Prostate gland (tissue), 2 donors: ENCODE measurements around the gene TMEM208. TPM values are rescaled to one million over a fixed set of nuclear protein-coding genes. Genes with fewer than 3 reads are reported as not detected.

Experiments
- DNase-seq: peaks from one replicate; pipeline ENCODE4 v3.0.0-alpha.2; 2019; ENCODE audit warnings: low spot score
- H3K27ac ChIP-seq, 2 donors: fragments of 200-600 bp; sonication (generic); 2 replicates each; pipeline ENCODE4 v1.5.1; 2017 to 2019
- H3K27me3 ChIP-seq: fragments of 200-600 bp; sonication (generic); replicated peaks from 2 replicates; pipeline ENCODE4 v1.5.1; 2019; ENCODE audit not compliant: insufficient read depth
- H3K36me3 ChIP-seq, 2 donors: fragments of 200-600 bp; sonication (generic); 1 replicate in 1 of 2; 2 replicates in 1 of 2; pipeline versions ENCODE4 v1.5.1 to v1.8.1; 2017 to 2019
- H3K4me1 ChIP-seq: fragments of 200-600 bp; sonication (generic); replicated peaks from 2 replicates; pipeline ENCODE4 v1.5.1; 2019
- H3K4me3 ChIP-seq, 2 donors: fragments of 200-600 bp; sonication (generic); 2 replicates each; pipeline ENCODE4 v1.5.1; 2017 to 2019
- H3K9me3 ChIP-seq: fragments of 200-600 bp; sonication (generic); 2 replicates; pipeline ENCODE4 v1.5.1; 2017
- CTCF ChIP-seq, 4 experiments: fragments of 200-600 bp in 2 of 4; fragments of 450-650 bp in 2 of 4; sonication (generic) in 2 of 4; IDR thresholded peaks; 1 replicate in 3 of 4; 2 replicates in 1 of 4; pipeline ENCODE4 v1.5.1; 2016 to 2019; ENCODE audit warnings: antibody characterized with exemption in 4 of 4, mild to moderate bottlenecking in 2 of 4, moderate library complexity in 2 of 4
- POLR2A ChIP-seq: fragments of 450-650 bp; IDR thresholded peaks from one replicate; pipeline ENCODE4 v1.6.1; 2016; ENCODE audit warnings: antibody characterized with exemption, mild to moderate bottlenecking
- POLR2AphosphoS5 ChIP-seq: sonication (generic); formaldehyde crosslinking; IDR thresholded peaks from one replicate; pipeline ENCODE4 v1.6.1; 2017; ENCODE audit warnings: antibody characterized with exemption
- WGBS: methylation state at CpG from one replicate; pipeline ENCODE4 v1.1.5; 2018; 5-methylcytosine and 5-hydroxymethylcytosine counted together
- intact Hi-C: fragments of 100-400 bp; cut with DNase I; formaldehyde crosslinking; loops from one replicate; pipeline ENCODE4 v1.14.2; 2022
- total RNA-seq, 2 donors: library from RNA; depleted of rRNA; stranded (reverse); fragments of >200 nt; gene quantifications; one replicate each; pipeline ENCODE4 v1.1.0, GENCODE V29; 2016

The TMEM208 gene
- total RNA-seq: 10 to 100 TPM; 39.1 to 57.1 TPM

DNA sequence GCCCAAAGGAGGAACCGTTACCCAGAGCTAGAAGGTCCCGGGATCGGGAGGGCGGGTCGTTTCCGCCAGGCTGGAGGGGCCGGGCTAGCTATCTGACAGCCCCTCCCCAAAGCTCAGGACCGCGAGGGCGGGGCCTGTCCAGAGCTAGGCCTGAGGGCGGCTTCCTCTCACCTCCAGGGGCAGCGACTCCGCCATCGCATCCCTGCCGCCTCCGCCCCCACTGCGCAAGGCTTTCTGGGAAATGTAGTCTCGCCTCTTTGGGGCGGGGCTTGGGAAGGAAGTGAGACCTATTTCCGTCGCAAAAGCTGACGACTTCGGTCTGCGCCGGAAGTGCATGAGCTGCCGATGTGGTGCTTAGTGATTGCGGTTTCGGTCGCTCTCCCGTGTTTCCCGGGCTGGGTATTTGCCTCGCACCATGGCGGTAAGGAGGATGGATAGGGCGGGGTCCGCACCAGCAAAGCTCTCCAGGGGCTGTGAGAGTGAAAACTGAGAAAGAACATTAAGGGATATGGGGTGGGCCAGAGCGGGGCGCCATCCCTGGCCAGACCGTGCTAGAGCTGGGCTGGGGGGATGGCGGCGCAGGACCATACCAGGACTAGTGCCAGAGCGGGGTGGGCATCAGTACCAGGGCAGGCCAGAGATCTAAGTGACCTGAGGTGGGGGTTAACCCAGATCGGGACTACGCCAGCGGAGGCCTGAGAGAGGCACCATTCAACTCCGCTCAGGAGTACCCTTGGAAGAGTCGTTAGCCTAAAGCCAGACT lies at the start of gene TMEM208:
TSS of gene TMEM208 (plus strand) at position 327 of the 763 bp plus-strand sequence. CDS start at position 416, 89 bp downstream.
- Histone ChIP-seq H3K4me1 (no peaks in the 10 kb centered on the region), H3K36me3 (peaks cover 3 to 23% of the 10 kb centered on the region in 2 donors), H3K9me3 (no peaks in the 10 kb centered on the region), H3K4me3 (peak within 1 kb of the TSS; percentile 82 to 91), H3K27me3 (no peaks in the 10 kb centered on the region), H3K27ac (peak within 1 kb of the TSS; percentile 61 to 73)
- peak; percentile 70 for TF ChIP-seq POLR2A
- TF ChIP-seq CTCF (IDR thresholded peaks at IDR 0.05): peak in 3 of 4 experiments; percentile 14 to 58 (median 52)
- peak; percentile 100 for TF ChIP-seq POLR2AphosphoS5
- intact Hi-C loops: no loop called here
- WGBS: under 1% methylated on average over 46 of the region's 46 CpGs
- DNase-seq: peak; percentile 95

DNA sequence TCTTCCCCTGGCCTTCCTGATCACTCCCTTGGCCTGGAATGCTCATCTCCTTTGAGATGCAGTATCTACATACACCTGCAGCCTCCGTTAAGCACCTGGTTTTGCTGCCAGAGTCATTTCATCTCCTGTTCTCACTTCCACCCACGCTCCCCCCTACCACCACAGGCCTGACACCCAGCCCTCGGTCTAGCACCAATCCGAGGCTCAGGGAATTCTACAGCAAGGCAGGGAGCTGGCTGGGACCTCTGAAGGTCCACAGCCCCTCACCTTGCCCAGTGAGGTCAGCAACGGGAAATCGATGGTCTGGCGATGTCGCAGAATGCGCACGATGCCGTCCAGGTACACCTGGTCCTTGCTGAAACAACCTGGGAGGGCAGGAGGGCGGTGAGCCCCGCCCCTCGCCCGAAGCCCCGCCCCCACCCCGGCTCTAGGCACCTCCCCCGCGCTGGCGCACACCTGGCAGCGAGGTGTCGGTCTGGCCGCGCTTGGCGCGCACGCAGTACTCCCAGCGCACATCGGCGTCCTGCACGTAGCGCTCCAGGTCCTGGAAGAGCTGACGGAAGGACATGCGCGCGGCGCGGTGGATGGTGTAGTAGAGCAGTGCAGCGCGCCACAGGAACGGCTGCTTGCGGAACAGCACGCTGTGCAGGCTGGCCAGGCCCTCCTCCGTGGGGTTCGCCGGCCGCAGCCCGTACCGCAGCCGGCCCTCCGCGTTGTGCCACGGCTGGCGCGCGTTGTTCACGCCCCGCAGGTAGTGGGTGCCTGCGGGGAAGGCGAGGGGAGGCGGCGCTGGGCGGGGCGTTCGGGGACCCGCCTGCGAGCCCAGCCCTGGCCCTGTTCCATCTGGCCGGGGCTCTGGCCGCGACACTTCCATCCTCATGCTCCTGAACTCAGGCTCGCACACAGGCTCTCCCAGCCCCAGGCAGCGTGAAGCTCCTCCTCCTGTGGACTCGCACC lies 48.9 kb upstream of the TMEM208 start:
- Histone ChIP-seq H3K4me3 (peak overlapping the region; percentile 32 to 41), H3K9me3 (no peaks in the 10 kb centered on the region), H3K27me3 (no peaks in the 10 kb centered on the region), H3K27ac (peak overlapping the region; percentile 77 to 85), H3K4me1 (peaks cover 15% of the 10 kb centered on the region), H3K36me3 (no peaks in the 10 kb centered on the region)
- peak; percentile 77 for TF ChIP-seq POLR2A
- peak in 2 of 4 experiments; percentile 33 to 41 for TF ChIP-seq CTCF (IDR thresholded peaks at IDR 0.05)
- TF ChIP-seq POLR2AphosphoS5: peak; percentile 77
- WGBS: 4% methylated on average over 57 of the region's 73 CpGs
- intact Hi-C loops: no loop called here
- peak; percentile 85 for DNase-seq

DNA sequence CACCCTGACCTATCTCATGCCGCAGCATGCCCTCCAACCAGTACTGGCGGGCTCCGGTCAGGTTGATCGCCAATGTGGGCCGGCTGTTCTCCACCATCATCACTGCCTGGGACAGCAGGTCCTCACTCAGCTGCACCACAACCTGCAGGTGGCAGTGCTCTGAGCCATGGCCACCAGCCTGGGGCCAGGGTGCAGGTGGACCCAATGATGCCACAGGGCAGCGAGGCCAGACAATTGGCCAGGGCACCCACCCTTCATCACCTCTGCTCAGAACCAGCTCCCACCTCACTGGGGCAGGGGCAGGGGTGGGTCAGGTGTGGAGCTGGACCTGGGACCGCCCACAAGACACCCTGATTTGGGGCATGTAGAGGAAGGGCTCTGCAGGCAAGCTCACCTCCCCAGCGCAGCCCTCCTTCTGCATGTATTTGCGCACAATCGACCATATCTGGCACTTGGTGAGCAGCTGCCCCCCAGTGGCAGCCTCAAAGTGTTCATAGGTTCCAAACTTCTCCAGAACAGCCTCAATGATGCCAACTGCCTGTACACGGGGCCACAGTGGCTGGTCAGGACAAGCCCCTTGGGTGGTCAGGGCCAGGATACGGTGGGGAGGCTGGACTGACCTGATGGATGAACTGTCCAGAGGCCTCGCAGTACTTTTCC lies 47.4 kb upstream of the TMEM208 start:
- DNase-seq: no peak
- TF ChIP-seq CTCF (IDR thresholded peaks at IDR 0.05): no peak
- TF ChIP-seq POLR2AphosphoS5: no peak
- TF ChIP-seq POLR2A: no peak
- Histone ChIP-seq H3K4me1 (peaks cover 20% of the 10 kb centered on the region), H3K27ac (peak overlapping the region in 1 of 2 donors; percentile 77), H3K27me3 (no peaks in the 10 kb centered on the region), H3K4me3 (no peak overlapping the region), H3K9me3 (no peaks in the 10 kb centered on the region), H3K36me3 (no peaks in the 10 kb centered on the region)
- 86% methylated on average over 12 of the region's 13 CpGs for WGBS
- intact Hi-C loops: no loop called here

DNA sequence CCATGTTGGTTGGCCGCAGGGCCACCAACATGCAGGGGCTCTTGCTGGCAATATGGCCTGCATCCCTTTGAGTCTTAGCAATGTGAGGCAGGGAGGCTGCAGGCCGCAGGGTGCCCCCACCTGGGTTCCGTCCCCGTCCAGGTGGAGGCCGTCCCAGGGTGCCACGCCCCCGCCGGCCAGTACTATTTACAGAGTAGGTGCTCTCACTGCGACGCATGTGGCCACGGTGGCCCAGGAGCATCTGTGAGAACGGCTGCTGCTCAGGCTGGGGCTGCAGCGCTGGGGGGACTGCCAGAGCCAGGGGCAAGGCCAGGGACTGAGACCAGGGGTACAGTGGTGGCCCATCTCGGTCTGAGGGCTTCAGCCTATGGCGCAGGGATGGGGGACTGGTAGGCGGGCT lies 46.8 kb upstream of the TMEM208 start:
- intact Hi-C loops: no loop called here
- no peak overlapping the region for H3K4me3 ChIP-seq
- no peaks in the 10 kb centered on the region for H3K9me3 ChIP-seq
- 93% methylated on average over 16 of the region's 16 CpGs for WGBS
- peaks cover 20% of the 10 kb centered on the region for H3K4me1 ChIP-seq
- H3K27ac ChIP-seq: no peak overlapping the region
- no peak for DNase-seq
- TF ChIP-seq POLR2AphosphoS5 (no peak), POLR2A (no peak), CTCF (IDR thresholded peaks at IDR 0.05) (no peak)
- H3K36me3 ChIP-seq: no peaks in the 10 kb centered on the region
- no peaks in the 10 kb centered on the region for H3K27me3 ChIP-seq
